K562 (cell line): ENCODE measurements around the gene SRSF1.

Experiments
- YY1 ChIP-seq, 3 experiments: IDR thresholded peaks; 2 replicates each; pipeline ENCODE4 v1.6.1; 2011; ENCODE audit warnings: low read length in 2 of 3, mild to moderate bottlenecking in 2 of 3, moderate library complexity in 2 of 3, borderline replicate concordance in 1 of 3, control low read depth in 1 of 3, low read depth in 1 of 3; ENCODE audit not compliant: insufficient read depth in 3 of 3, insufficient replicate concordance in 2 of 3, control insufficient read depth in 1 of 3, insufficient read length in 1 of 3; ENCODE audit errors: extremely low read depth in 1 of 3
- ZC3H11A ChIP-seq: IDR thresholded peaks from 2 replicates; pipeline ENCODE4 v1.6.1; 2012; ENCODE audit warnings: low read depth, low read length, improper control_type of control experiment
- TF ChIP-seq, protein P1 (sequence below), 2 experiments: fragments of 450-650 bp in 1 of 2; sonication (generic) in 1 of 2; formaldehyde crosslinking in 1 of 2; IDR thresholded peaks; 2 replicates each; pipeline versions ENCODE4 v1.7.1 to v1.9.0; 2016 to 2022; ENCODE audit warnings: inconsistent platforms in 1 of 2, mild to moderate bottlenecking in 1 of 2, missing genetic modification reagents in 1 of 2

DNA sequence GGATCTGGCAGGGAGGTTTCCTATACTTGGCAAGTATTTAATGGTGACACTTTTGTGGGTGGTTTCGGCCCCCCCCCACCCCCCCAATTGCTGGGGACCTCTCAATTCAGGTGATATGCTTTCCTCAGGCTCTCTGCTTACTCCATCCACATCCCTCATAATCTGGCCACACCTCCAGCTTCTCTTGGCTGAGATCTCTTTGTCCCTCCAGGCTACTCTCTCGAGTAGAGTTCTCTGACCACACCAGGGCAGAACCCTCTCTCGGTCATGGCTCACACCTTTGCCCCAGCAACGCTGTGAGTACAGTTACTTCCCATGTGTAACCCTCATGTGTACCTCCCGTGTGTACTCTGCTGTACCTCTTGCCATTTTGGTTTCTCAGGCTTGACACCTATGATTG lies 34.1 kb upstream of the SRSF1 start:
- TF ChIP-seq YY1 (IDR thresholded peaks at IDR 0.05; ENCODE audit: borderline replicate concordance in 1 of 3, control insufficient read depth in 1 of 3, extremely low read depth in 1 of 3, insufficient read depth in 3 of 3, insufficient read length in 1 of 3, insufficient replicate concordance in 2 of 3, low read depth in 1 of 3, low read length in 2 of 3) = no peak
- TF ChIP-seq, protein P1, sequence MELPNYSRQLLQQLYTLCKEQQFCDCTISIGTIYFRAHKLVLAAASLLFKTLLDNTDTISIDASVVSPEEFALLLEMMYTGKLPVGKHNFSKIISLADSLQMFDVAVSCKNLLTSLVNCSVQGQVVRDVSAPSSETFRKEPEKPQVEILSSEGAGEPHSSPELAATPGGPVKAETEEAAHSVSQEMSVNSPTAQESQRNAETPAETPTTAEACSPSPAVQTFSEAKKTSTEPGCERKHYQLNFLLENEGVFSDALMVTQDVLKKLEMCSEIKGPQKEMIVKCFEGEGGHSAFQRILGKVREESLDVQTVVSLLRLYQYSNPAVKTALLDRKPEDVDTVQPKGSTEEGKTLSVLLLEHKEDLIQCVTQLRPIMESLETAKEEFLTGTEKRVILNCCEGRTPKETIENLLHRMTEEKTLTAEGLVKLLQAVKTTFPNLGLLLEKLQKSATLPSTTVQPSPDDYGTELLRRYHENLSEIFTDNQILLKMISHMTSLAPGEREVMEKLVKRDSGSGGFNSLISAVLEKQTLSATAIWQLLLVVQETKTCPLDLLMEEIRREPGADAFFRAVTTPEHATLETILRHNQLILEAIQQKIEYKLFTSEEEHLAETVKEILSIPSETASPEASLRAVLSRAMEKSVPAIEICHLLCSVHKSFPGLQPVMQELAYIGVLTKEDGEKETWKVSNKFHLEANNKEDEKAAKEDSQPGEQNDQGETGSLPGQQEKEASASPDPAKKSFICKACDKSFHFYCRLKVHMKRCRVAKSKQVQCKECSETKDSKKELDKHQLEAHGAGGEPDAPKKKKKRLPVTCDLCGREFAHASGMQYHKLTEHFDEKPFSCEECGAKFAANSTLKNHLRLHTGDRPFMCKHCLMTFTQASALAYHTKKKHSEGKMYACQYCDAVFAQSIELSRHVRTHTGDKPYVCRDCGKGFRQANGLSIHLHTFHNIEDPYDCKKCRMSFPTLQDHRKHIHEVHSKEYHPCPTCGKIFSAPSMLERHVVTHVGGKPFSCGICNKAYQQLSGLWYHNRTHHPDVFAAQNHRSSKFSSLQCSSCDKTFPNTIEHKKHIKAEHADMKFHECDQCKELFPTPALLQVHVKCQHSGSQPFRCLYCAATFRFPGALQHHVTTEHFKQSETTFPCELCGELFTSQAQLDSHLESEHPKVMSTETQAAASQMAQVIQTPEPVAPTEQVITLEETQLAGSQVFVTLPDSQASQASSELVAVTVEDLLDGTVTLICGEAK (IDR thresholded peaks at IDR 0.05) = no peak
- TF ChIP-seq, protein P1 (CRISPR knock-in tag; IDR thresholded peaks at IDR 0.05) = no peak
- no peak for TF ChIP-seq ZC3H11A
